HG03025 (cell line): Measurements from ENCODE around the gene SCAMP4.

Source experiments
- ATAC-seq: cut with Tn5 transposase; IDR thresholded peaks from one replicate; pipeline ENCODE4 v1.9.1; 2021; ENCODE audit warnings: mild to moderate bottlenecking, moderate library complexity; ENCODE audit not compliant: unreplicated experiment, low FRiP score

The SCAMP4 gene

DNA sequence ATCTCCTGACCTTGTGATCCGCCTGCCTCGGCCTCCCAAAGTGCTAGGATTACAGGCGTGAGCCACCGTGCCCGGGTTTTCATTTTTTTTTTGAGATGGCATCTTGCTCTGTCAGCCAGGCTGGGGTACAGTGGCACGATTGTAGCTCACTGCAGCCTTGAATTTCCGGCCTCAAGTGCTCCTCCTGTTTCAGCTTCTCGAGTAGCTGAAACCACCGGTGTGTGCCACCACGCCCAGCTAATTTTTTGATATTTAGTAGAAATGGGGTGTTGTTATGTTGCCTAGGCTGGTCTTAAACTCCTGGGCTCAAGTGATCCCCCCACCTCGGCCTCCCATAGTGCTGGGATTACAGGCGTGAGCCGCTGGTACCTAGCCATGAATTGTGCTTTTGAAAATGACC is 5.9 kb downstream of the SCAMP4 start:
- no peak for ATAC-seq

GRCh38 chr19:1911995-1912394 is 6.8 kb downstream of the SCAMP4 start:
- ATAC-seq = no peak

DNA sequence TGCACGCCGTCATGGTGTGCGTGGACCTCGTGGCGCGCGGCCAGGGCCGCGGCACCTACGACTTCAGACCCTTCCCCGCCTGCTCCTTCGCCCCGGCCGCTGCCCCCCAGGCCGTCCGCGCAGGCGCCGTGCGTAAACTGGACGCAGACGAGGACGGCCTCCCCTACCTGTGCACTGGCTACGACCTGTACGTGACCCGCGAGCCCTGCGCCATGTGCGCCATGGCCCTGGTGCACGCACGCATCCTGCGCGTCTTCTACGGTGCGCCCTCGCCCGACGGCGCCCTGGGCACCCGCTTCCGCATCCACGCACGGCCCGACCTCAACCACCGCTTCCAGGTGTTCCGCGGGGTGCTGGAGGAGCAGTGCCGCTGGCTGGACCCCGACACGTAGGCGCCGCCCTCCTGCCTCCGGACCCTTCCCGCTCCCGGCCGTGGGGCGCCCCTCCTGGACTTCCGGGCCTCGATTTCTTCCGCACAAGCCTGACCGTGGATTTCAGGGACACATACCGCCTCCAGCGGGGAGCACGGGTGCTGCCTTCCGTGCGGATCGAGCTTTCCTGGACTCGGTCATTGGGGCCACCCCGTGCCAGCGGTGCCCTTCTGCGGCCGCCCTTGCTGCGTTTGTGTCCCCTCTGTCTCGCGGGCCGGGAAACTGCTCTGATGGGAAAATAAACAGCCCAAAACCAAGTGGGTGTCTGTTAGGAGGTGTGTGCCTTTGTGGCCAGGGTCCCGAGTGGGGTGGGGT is 7.7 kb downstream of the SCAMP4 start:
- ATAC-seq = no peak

DNA sequence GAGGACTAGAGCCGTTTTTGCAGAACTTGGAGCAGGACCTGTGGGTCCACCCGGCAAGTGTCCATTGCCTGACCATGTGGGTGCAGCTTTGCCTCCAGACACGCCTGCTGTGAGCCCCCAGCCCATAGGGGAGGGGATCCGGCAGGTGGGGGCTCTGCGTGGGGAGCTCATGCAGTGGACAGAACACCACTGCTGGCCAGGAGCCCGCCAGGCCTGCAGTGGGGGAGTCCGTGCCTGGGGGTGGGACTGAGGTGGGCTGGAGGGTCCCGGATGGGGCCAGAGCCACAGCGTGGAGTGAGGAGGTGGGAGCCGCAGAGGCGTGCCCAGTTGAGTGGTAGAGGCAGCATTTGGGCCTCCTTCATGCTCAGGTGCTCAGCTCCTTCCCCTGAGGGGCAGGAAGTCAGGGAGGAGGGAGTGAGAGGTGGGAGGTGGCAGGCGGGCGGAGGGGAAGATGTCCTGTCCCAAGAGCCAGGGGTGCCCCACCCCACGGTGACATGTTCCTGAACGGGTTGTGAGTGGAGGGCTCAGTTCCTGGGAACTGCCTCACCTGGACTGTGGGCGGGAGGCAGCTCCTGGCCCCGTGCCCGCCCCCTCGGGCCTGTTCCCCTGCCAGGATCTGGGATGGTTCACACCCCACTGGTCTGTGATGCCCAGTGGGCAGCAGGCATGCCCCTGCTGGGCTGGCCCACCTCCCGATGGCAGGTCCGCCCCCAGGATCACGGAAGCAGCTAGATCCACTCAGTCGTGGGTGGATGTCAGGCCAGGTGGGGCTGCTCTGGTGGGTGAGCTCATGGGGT is 8.8 kb downstream of the SCAMP4 start:
- ATAC-seq = no peak

GRCh38 chr19:1914826-1915341 is 9.7 kb downstream of the SCAMP4 start:
- ATAC-seq = no peak

- ATAC-seq = no peak
These were observed 11.9 kb downstream of the SCAMP4 start for GRCh38 chr19:1917146-1917545.

DNA sequence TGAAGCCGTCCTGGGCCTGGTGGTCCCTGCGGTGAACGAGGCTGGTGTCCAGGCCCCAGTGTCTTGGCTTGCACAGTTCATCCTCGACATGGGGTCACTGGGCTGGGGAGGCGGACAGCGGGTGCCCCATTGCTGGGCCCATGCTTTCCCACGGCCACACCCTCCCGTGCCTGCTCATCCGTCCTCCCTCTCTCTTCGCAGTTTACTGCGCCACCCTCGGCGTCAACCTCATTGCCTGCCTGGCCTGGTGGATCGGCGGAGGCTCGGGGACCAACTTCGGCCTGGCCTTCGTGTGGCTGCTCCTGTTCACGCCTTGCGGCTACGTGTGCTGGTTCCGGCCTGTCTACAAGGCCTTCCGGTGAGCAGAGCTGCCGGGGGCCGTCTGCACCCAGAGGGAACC is 12.7 kb downstream of the SCAMP4 start:
- no peak for ATAC-seq

- no peak for ATAC-seq
These were observed 13.8 kb downstream of the SCAMP4 start for GRCh38 chr19:1918975-1919374.

DNA sequence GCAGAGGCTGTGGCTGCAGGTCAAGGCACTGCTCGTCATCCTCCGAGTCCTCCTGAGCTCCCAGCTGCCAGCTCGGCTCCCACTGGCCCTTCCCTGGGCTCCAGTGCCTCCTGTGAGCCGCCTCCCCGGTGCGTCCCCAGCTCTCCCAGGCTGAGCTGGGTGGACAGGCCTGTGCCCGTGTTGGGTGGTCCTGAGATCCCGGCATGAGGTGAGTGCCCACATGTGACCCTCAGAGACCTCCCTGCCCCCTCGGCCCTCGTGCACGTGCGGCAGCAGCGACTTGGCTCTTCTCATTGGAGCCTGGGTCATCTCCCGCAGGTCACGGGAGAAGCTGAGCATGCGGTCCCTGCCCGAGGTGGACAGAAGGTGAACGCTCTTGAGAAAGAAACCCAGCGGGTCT is 15.4 kb downstream of the SCAMP4 start:
- ATAC-seq = no peak

- no peak for ATAC-seq
These were observed 16.1 kb downstream of the SCAMP4 start for GRCh38 chr19:1921326-1921725.

- ATAC-seq = no peak
These were observed 16.6 kb downstream of the SCAMP4 start for GRCh38 chr19:1921825-1922224.

DNA sequence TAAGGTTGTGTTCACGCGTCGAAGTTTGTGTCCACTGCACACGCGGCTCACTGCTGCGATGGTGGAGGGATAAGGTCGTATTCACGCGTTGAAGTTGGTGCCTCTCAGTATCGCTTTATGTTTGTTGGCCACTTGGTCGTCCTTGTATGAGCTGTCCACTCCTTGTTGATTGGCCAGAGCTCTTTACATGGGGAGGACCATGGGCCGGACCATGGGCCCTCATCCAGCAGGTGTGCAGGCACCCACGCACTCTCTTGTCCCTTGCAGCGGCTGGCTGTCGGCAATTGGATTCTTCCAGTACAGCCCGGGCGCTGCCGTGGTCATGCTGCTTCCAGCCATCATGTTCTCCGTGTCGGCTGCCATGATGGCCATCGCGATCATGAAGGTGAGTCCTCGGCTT is 17.6 kb downstream of the SCAMP4 start:
- ATAC-seq = no peak

DNA sequence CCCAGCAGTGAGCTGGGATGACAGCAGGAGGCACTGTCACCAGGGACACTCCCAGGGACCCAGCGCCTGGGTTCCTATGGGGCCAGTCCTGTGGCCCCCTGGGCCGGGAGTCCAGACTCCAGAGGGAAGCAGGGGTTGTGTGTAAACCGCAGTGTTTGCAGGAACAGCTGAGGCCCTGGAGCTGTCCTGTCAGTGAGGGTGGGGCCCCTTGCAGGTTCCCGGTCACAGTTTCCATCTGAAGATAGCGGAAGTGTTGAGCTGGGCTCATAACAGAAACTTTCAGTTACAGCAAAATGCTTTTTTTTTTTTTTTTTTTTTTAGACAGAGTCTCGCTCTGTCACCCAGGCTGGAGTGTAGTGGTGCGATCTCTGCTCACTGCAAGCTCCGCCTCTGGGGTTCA is 18.1 kb downstream of the SCAMP4 start:
- no peak for ATAC-seq

- ATAC-seq = no peak
These were observed 19.2 kb downstream of the SCAMP4 start for GRCh38 chr19:1924320-1924961.

DNA sequence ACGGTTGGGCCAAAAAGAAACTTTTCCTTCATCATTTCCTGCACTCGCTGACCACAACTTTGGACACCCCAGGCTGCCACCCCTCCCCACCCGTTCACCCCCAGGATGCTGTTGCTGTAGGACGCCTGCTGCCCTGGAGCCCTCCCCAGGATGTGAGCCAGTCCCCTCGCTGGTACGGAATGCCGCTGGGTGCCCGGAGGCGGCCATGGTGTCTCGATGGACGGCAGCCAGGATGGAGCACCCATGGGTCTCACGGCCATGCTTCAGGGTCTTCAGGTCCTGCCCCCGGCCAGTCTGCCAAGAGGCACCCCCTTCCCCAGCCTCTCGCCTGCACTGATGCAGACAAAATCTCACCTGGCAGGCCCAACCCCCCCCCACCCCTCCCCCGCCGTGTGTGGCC is 20.3 kb downstream of the SCAMP4 start:
- no peak for ATAC-seq

DNA sequence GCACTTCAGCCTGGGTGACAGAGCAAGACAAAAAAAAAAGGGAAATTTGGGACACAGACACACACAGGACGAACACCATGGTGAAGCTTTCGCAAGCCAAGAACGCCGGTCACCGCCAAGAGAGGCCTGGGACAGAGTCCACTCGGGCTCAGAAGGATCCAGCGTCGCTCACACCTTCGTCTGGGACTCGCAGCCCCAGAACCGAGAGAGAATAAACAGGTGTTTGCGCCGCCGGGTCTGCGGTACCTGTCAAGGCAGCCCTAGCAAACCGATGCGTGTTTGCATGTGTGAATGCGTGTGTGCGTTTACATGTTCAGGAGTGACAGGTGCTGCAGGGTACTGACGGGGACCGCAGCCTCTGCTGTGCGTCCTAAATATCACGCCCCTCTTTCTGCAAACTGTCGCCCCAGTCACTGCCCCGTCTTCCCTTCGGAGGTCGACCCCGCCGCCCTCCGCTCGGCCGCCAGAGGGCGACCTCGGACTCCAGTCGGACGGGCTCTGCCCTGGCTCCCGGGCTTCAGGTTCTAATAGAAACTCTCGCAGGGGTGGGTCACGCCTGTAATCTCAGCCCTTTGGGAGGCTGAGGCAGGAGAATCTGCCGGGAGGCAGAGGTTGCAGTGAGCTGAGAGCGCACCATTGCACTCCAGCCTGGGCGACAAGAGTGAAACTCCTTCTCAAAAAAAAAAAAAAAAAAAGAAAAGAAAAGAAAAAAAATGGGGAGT is 24.0 kb downstream of the SCAMP4 start:
- no peak for ATAC-seq

- ATAC-seq = no peak
These were observed 26.2 kb downstream of the SCAMP4 start for GRCh38 chr19:1931445-1931844.

GRCh38 chr19:1932395-1932794 is 27.2 kb downstream of the SCAMP4 start:
- no peak for ATAC-seq

DNA sequence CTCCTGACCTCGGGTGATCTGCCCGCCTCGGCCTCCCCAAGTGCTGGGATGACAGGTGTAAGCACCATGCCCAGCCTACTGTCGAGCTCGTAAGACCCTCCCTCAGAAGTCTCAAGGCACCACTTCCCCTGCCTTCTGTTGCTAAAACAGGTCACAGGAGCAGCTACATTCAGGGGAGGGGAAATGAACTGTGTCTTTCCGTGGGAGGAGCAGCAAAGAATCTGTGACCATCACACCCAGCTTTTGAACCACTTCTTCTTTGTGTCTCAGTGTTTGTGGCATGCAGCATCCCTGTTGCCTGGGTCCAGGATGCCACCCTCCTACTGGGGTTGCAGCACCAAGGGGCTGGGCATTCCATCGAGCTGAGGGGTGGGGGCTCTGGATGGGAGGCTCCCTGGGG is 28.0 kb downstream of the SCAMP4 start:
- ATAC-seq = no peak

- ATAC-seq = no peak
These were observed 28.7 kb downstream of the SCAMP4 start for GRCh38 chr19:1933942-1934341.
